Kidney (tissue), 14 donors: ENCODE measurements around the gene DAZAP1. TPM values are rescaled to one million over a fixed set of nuclear protein-coding genes. Genes with fewer than 3 reads are reported as not detected.
A peak's percentile ranks its signal among the peaks of the same experiment; 100 is the strongest.

ENCODE experiments used
- DNase-seq, 5 donors: peaks; one replicate each; pipeline ENCODE4 v3.0.0-alpha.2; 2013 to 2020
- FAIRE-seq: peaks from 2 replicates; lab custom pipeline; 2012; peaks lifted over from hg19 to GRCh38; lab: Jason Lieb, UNC
- H3K27ac ChIP-seq, 2 donors: one replicate each; pipeline ENCODE4 v1.7.0; 2013; ENCODE audit warnings: low read depth in 2 of 2, low read length in 2 of 2, inconsistent platforms in 1 of 2
- H3K27me3 ChIP-seq: one replicate; pipeline ENCODE4 v1.7.1; 2013; ENCODE audit warnings: low read length, inconsistent platforms; ENCODE audit not compliant: control insufficient read depth, insufficient read depth
- H3K36me3 ChIP-seq, 3 donors: one replicate each; pipeline versions ENCODE4 v1.7.0 to v1.7.1; 2013; ENCODE audit warnings: low read length in 3 of 3, control low read depth in 1 of 3, inconsistent platforms in 1 of 3; ENCODE audit not compliant: insufficient read depth in 3 of 3, control insufficient read depth in 2 of 3
- H3K4me1 ChIP-seq, 3 donors: one replicate each; pipeline versions ENCODE4 v1.7.0 to v1.7.1; 2013; ENCODE audit warnings: low read length in 3 of 3, inconsistent platforms in 1 of 3, low read depth in 1 of 3; ENCODE audit not compliant: control insufficient read depth in 2 of 3, insufficient read depth in 2 of 3
- H3K4me3 ChIP-seq, 3 donors: one replicate each; pipeline versions ENCODE4 v1.7.0 to v1.8.1; 2013; ENCODE audit warnings: low read length in 3 of 3, control low read depth in 1 of 3, inconsistent platforms in 1 of 3
- H3K9ac ChIP-seq, 3 donors: one replicate each; pipeline versions ENCODE4 v1.7.0 to v1.7.1; 2013; ENCODE audit warnings: low read length in 3 of 3, control low read depth in 1 of 3, inconsistent platforms in 1 of 3
- H3K9me3 ChIP-seq, 3 donors: one replicate each; pipeline versions ENCODE4 v1.7.0 to v1.7.1; 2013; ENCODE audit warnings: low read length in 3 of 3, control low read depth in 1 of 3, inconsistent platforms in 1 of 3; ENCODE audit not compliant: control insufficient read depth in 2 of 3, insufficient read depth in 1 of 3
- intact Hi-C: fragments of 100-400 bp; cut with DNase I; formaldehyde crosslinking; loops from one replicate; pipeline ENCODE4 v1.11.1; 2022
- polyA plus RNA-seq: library from polyadenylated mRNA; stranded (reverse); fragments of 350-450 nt; fragmentation: Illumina TruSeq; extraction: RNeasy Lipid Tissue Mini Kit (QIAGEN cat#74804); gene quantifications from one replicate; pipeline ENCODE4 v1.2.3, GENCODE V29; 2014; ENCODE audit warnings: low read depth, low replicate concordance; ENCODE audit not compliant: insufficient read depth
- total RNA-seq: library from RNA; stranded (reverse); fragmentation: NEBNext Ultra II Directional; extraction: Animal tissue kit (Norgen Biotek cat#: 25700); gene quantifications from one replicate; pipeline ENCODE4 v1.2.1, GENCODE V29; 2021
- TF ChIP-seq, protein P1 (sequence below): IDR thresholded peaks from 3 replicates; pipeline ENCODE4 v1.5.1; 2012; ENCODE audit warnings: mild to moderate bottlenecking, moderate library complexity, borderline replicate concordance; ENCODE audit not compliant: insufficient read depth; ENCODE audit errors: extremely low read depth
- donor health status: control.
- donor health status: control.
- donor health status: control.
- donor health status: control.
- donor health status: control.
- donor health status: DM: yes; HTN: yes; CAD: no.
- donor health status: Normal renal cell carcinoma (clear cell type).

DAZAP1 gene
- total and polyA plus RNA-seq, 2 donors from 2014 or later: 47.7 to 98.5 TPM

DNA sequence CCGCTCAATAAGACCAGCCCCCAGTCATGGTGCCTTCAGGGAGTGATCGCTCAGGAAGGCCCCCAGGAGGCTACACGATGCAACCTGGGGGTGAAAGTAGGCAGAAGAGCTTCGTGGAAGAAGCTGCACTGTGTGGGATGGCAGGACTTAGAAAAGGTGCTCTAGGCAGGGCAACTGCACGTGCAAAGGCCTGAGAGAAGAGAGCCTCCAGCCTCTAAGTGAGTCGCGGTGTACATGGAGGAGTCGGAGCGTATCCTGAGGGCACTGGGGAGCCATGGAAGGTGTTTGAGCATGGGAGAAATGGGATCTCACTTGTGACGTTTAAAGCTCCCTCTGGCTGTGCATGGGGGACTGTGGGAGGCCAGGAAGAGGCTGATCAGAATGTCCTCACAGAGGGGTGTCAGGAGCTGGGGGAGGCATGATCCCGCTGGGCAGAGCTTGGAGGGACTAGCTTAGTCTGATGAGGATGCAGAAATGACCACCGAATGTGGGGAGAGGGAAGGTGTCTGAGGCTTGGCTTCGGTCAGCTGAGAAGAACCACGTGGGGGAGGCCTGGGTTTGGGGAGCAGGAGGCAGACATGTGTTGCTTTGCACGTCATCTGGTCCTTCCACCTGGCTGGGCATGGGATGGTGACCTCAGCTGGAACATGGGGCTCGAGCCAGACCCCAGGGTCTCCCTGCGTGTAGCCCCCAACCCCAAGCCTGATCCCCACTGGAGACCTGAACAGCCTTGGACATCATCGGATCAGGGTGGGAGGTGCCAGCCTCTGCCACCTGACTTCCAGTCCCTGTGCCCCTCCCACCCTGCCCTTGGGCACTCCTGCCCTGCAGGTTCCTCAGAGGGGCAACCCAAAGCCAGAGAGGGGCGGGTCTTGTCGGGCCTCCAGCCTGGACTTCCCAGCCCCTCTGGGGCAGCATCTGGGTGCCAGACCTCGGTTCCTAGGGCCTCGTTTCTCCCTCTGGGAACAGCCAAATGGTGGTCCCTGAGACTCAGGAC, 43.6 kb downstream of the DAZAP1 start:
- no peak overlapping the region for H3K9ac ChIP-seq
- no peaks in the 10 kb centered on the region for H3K9me3 ChIP-seq
- no peak overlapping the region for H3K27ac ChIP-seq
- peaks cover 25% of the 10 kb centered on the region for H3K27me3 ChIP-seq
- TF ChIP-seq, protein P1, sequence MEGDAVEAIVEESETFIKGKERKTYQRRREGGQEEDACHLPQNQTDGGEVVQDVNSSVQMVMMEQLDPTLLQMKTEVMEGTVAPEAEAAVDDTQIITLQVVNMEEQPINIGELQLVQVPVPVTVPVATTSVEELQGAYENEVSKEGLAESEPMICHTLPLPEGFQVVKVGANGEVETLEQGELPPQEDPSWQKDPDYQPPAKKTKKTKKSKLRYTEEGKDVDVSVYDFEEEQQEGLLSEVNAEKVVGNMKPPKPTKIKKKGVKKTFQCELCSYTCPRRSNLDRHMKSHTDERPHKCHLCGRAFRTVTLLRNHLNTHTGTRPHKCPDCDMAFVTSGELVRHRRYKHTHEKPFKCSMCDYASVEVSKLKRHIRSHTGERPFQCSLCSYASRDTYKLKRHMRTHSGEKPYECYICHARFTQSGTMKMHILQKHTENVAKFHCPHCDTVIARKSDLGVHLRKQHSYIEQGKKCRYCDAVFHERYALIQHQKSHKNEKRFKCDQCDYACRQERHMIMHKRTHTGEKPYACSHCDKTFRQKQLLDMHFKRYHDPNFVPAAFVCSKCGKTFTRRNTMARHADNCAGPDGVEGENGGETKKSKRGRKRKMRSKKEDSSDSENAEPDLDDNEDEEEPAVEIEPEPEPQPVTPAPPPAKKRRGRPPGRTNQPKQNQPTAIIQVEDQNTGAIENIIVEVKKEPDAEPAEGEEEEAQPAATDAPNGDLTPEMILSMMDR: no peak
- DNase-seq (peak in 1 of 5 donors; percentile 71), FAIRE-seq (no peak)
- H3K4me1 ChIP-seq: no peaks in the 10 kb centered on the region
- no peak overlapping the region for H3K4me3 ChIP-seq
- intact Hi-C loops: no loop called here
- no peaks in the 10 kb centered on the region for H3K36me3 ChIP-seq

DNA sequence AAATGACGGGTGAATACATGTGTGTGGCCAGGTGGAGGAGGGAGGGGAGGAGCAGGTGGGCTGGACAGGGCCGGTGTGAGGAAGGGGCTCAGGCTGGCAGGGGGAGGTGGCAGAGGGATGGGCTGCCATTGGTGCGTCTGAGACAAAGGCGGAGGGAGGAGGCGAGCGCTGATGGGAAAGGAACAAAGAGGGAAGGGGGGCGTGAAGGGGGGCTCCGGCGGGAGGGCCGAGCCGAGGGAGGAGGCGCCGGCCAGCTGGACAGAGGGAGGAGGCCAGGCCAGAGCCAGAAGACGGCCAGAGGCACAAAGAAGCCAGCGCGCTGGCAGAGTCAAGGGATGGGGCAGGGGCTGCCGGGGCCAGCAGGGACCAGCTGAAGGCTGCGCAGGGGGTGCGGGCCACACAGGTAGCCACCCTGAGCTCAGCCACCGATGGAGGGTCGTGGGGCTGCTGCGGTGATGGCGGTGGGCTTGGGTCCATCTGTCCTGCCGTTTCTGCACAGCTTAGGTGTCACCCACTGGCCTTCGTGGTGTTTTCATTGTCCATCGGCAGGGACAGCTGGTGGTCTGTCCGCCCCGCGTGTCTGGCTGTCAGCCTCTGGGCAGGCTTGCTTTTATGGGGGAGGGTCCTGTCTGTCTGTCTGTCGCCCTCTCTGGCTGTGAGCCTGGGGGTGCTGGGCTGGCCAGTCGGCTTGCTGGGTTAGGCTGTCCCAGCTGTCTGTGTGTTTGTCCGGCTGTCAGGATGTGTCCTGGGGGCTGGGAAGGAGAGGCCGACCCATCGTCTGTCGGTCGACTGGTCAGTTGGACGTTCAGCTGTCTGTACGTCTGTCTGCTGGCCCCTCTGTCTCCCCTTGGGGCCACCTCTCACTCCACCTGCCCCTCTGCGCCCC, 44.8 kb downstream of the DAZAP1 start:
- Histone ChIP-seq H3K27ac (no peak overlapping the region), H3K9me3 (no peaks in the 10 kb centered on the region), H3K4me1 (no peaks in the 10 kb centered on the region), H3K9ac (no peak overlapping the region), H3K4me3 (no peak overlapping the region), H3K27me3 (peaks cover 29% of the 10 kb centered on the region), H3K36me3 (no peaks in the 10 kb centered on the region)
- no peak for FAIRE-seq
- TF ChIP-seq, protein P1: no peak
- DNase-seq: peak in 2 of 5 donors; percentile 63 to 70
- intact Hi-C loops: no loop called here

DNA sequence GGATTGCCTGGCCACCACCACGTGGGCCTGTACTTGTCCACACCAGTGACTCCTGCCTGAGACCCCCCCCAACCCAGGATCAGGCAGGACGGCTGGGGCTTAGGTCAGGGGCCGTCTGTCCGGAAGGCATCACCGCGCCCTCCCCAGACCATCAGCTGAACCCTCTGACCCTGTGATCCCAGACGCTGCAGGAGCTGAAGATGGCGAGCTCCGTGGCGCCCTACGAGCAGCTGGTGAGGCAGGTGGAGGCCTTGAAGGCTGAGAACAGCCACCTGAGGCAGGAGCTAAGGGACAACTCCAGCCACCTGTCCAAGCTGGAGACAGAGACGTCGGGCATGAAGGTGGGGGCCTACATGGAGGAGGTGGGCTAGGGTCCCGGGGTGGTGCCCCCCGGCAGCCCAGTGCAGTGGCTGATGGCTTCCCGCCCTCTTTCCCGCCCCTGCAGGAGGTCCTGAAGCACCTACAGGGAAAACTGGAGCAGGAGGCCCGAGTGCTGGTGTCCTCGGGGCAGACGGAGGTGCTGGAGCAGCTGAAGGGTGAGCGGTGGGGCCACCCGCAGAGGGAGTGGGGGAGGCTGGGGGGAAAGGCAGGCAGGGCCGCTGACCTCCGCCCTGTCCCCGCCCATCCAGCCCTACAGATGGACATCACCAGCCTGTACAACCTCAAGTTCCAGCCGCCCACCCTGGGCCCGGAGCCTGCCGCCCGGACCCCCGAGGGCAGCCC, 45.6 kb downstream of the DAZAP1 start:
- Histone ChIP-seq H3K27ac (no peak overlapping the region), H3K4me1 (no peaks in the 10 kb centered on the region), H3K27me3 (peaks cover 32% of the 10 kb centered on the region), H3K9ac (no peak overlapping the region), H3K9me3 (no peaks in the 10 kb centered on the region), H3K4me3 (no peak overlapping the region), H3K36me3 (no peaks in the 10 kb centered on the region)
- no peak for FAIRE-seq
- TF ChIP-seq, protein P1: no peak
- no peak for DNase-seq
- intact Hi-C loops: no loop called here
